SU-DHL-6 (cell line): Measurements from ENCODE around the gene APLP1.
"Not testable (repeated sequence)": the region's sequence is repeated elsewhere in the genome, so short reads cannot be mapped to it uniquely, and the experiment has no call there.

ENCODE experiments used
- H2AFZ ChIP-seq: fragments of 200-600 bp; sonication (generic); 2 replicates; pipeline ENCODE4 v1.6.1; 2014; ENCODE audit warnings: low read depth, mild to moderate bottlenecking, moderate library complexity, mixed read lengths, antibody characterized with exemption, low read length; ENCODE audit not compliant: severe bottlenecking
- H3F3A ChIP-seq: fragments of 200-600 bp; shearing (Covaris generic); 2 replicates; pipeline ENCODE4 v1.6.0; 2016; ENCODE audit warnings: antibody characterized with exemption, mild to moderate bottlenecking; ENCODE audit not compliant: insufficient read depth
- H3K27ac ChIP-seq: fragments of 200-600 bp; sonication (generic); 2 replicates; pipeline ENCODE4 v1.5.1; 2016; ENCODE audit warnings: low read depth, mild to moderate bottlenecking, low read length, moderate library complexity, mixed read lengths
- H3K27me3 ChIP-seq: fragments of 200-600 bp; sonication (generic), shearing (Covaris generic); 2 replicates; pipeline ENCODE4 v1.6.0; 2014; ENCODE audit warnings: mild to moderate bottlenecking, low read length
- H3K36me3 ChIP-seq: fragments of 200-600 bp; sonication (generic); 2 replicates; pipeline ENCODE4 v1.6.1; 2014; ENCODE audit warnings: mild to moderate bottlenecking, low read length, mixed read lengths
- H3K4me2 ChIP-seq: fragments of 300-600, 200-600 bp; shearing (Covaris generic), sonication (generic); 2 replicates; pipeline ENCODE4 v1.6.0; 2014; ENCODE audit warnings: low read length, low read depth, mild to moderate bottlenecking; ENCODE audit not compliant: poor library complexity, severe bottlenecking
- H3K4me3 ChIP-seq: fragments of 200-600 bp; sonication (generic); 2 replicates; pipeline ENCODE4 v1.5.1; 2014; ENCODE audit warnings: antibody characterized with exemption, low read length, mild to moderate bottlenecking, mixed read lengths; ENCODE audit not compliant: insufficient read depth, poor library complexity, severe bottlenecking
- H3K79me2 ChIP-seq: fragments of 200-600 bp; sonication (generic); 2 replicates; pipeline ENCODE4 v1.6.1; 2014; ENCODE audit warnings: mild to moderate bottlenecking, low read length, moderate library complexity; ENCODE audit not compliant: insufficient read depth
- H3K9ac ChIP-seq: fragments of 200-600 bp; sonication (generic); 2 replicates; pipeline ENCODE4 v1.7.0; 2014; ENCODE audit warnings: mild to moderate bottlenecking, low read length
- H3K9me2 ChIP-seq: fragments of 200-600 bp; sonication (generic); replicated peaks from 2 replicates; pipeline ENCODE4 v1.6.1; 2014; ENCODE audit warnings: low read length; ENCODE audit not compliant: insufficient read depth
- H3K9me3 ChIP-seq: fragments of 200-600 bp; sonication (generic); 2 replicates; pipeline ENCODE4 v1.6.1; 2014; ENCODE audit warnings: low read length, mixed read lengths; ENCODE audit not compliant: insufficient read depth
- H4K20me1 ChIP-seq: fragments of 200-600 bp; sonication (generic); 2 replicates; pipeline ENCODE4 v1.6.1; 2014; ENCODE audit warnings: low read depth, mild to moderate bottlenecking, antibody characterized with exemption, low read length, moderate library complexity, mixed read lengths
- CTCF ChIP-seq: fragments of 200-600 bp; sonication (generic); IDR thresholded peaks from one replicate; pipeline ENCODE4 v1.5.1; 2017; ENCODE audit warnings: antibody characterized with exemption, mild to moderate bottlenecking, low read length, moderate library complexity; ENCODE audit not compliant: insufficient read depth, poor library complexity, severe bottlenecking
- EZH2phosphoT487 ChIP-seq: fragments of 200-600 bp; sonication (generic), shearing (Covaris generic); conservative IDR thresholded peaks from 2 replicates; pipeline ENCODE4 v1.6.1; 2018; ENCODE audit warnings: mild to moderate bottlenecking, antibody characterized with exemption, low read length, moderate library complexity, mixed read lengths

The APLP1 gene

DNA sequence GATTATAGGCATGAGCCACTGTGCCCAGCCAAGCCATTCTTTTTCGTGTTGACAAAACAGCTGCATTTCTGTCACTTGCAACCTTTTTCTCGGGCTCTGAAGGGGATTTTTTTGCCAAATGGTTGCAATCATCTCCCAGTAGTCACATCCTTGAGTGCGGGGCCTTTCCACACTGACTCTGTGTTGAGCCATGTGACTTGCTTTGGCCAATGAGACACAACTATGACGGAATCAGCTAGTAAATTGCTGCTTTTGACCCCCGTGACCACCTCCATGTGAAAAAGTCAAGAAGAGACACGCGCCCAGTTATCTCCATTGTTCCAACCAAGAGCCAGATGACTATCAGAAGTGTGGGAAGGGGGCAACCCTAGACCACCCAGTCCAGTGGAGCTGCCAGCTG, 34.4 kb upstream of the APLP1 start:
- H3K4me3 ChIP-seq = no peak overlapping the region
- no peaks in the 10 kb centered on the region for H3K27me3 ChIP-seq
- H3K27ac ChIP-seq = no peak overlapping the region
- TF ChIP-seq EZH2phosphoT487 (no peak), CTCF (no peak)
- no peaks in the 10 kb centered on the region for H4K20me1 ChIP-seq
- H3K79me2 ChIP-seq = no peaks in the 10 kb centered on the region
- H3F3A ChIP-seq = no peaks in the 10 kb centered on the region
- no peak overlapping the region for H3K4me2 ChIP-seq
- no peaks in the 10 kb centered on the region for H3K9me2 ChIP-seq
- no peak overlapping the region for H2AFZ ChIP-seq
- H3K9ac ChIP-seq = no peak overlapping the region
- H3K9me3 ChIP-seq = no peaks in the 10 kb centered on the region
- no peaks in the 10 kb centered on the region for H3K36me3 ChIP-seq

DNA sequence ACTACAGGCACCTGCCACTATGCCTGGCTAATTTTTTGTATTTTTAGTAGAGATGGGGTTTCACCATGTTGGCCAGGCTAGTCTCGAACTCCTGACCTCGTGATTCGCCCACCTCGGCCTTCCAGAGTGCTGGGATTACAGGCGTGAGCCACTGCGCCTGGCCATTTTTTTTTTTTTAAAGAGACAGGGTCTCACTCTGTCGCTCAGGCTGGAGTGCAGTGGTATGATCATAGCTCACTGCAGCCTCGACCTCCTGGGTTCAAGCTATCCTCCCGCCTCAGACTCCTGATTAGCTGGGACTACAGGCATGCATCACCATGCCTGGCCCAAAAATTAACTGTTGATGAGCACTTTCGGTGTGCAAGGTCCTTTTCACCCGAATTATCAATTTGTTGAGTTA, 32.3 kb upstream of the APLP1 start:
- not testable (repeated sequence) for H3K79me2 ChIP-seq, H3F3A ChIP-seq, H4K20me1 ChIP-seq, H3K9ac ChIP-seq, H3K9me3 ChIP-seq, H3K36me3 ChIP-seq, H2AFZ ChIP-seq, H3K27me3 ChIP-seq, H3K27ac ChIP-seq, H3K4me2 ChIP-seq, H3K9me2 ChIP-seq, H3K4me3 ChIP-seq

DNA sequence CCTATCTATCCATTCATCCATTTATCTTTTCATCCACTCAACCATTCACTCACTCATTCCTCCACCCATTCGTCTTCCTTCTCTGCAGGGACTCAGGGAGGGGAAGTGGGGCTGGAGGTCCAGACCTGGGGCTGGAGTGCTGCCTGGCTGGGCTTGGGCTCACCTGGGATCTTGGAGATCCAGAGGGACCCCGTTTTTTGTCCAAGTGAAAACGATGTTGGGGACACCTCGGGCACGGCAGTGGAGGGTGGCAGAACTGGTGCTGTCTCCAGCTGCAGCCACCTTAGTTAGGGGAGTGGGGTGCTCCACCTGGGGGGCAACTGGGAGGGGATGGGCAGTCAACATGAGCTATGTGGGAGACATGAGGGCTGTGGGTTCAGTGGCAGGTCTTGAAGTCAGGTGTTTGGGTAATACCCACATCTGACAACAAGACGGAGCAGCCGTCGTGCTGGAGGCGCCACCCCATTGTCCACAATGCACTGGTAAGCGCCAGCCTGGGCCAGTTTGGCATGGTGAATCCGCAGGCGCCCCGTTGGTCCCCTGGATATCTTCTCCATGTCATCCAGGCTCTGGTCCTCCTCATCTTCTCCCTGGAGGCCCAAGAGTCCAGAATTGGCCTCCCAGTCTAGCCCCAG, 26.3 kb upstream of the APLP1 start:
- Histone ChIP-seq H3K9me3 (no peaks in the 10 kb centered on the region), H4K20me1 (no peaks in the 10 kb centered on the region), H3K36me3 (no peaks in the 10 kb centered on the region), H2AFZ (no peak overlapping the region), H3K9ac (no peak overlapping the region), H3K79me2 (no peaks in the 10 kb centered on the region), H3K27me3 (no peaks in the 10 kb centered on the region), H3K4me2 (no peak overlapping the region), H3K27ac (no peak overlapping the region), H3F3A (no peaks in the 10 kb centered on the region), H3K4me3 (no peak overlapping the region), H3K9me2 (no peaks in the 10 kb centered on the region)
- no peak for TF ChIP-seq EZH2phosphoT487
- no peak for TF ChIP-seq CTCF

GRCh38 chr19:35842666-35843272, 25.6 kb upstream of the APLP1 start:
- Histone ChIP-seq H3F3A (no peaks in the 10 kb centered on the region), H3K36me3 (no peaks in the 10 kb centered on the region), H3K9ac (no peak overlapping the region), H2AFZ (no peak overlapping the region), H4K20me1 (no peaks in the 10 kb centered on the region), H3K4me3 (no peak overlapping the region), H3K27me3 (no peaks in the 10 kb centered on the region), H3K79me2 (no peaks in the 10 kb centered on the region), H3K27ac (no peak overlapping the region), H3K9me3 (no peaks in the 10 kb centered on the region), H3K9me2 (no peaks in the 10 kb centered on the region), H3K4me2 (no peak overlapping the region)
- TF ChIP-seq CTCF (no peak), EZH2phosphoT487 (no peak)
